HEK293 (cell line): ENCODE measurements around the gene KIAA1586.
"Not testable (repeated sequence)": the region's sequence is repeated elsewhere in the genome, so short reads cannot be mapped to it uniquely, and the experiment has no call there.

Experiments used
- CTCF ChIA-PET: fragments of 350-600 bp; formaldehyde crosslinking; extraction: SDS; loops from one replicate; lab custom pipeline; 2021; ENCODE audit warnings: antibody characterized with exemption; lab: Yijun Ruan, JAX
- POLR2A ChIA-PET: fragments of 300-600 bp; formaldehyde crosslinking; extraction: SDS; loops from one replicate; lab custom pipeline; 2020; ENCODE audit warnings: antibody characterized with exemption, inconsistent platforms; lab: Yijun Ruan, JAX
- H3K27ac ChIP-seq: fragments of 200-500 bp; sonication (Bioruptor generic); 2 replicates; pipeline ENCODE4 v1.5.1; 2014; ENCODE audit warnings: low read depth, low read length, control low read depth, inconsistent platforms; ENCODE audit errors: extremely low read depth
- H3K36me3 ChIP-seq, 2 experiments: fragments of 200-500 bp in 1 of 2; sonication (Bioruptor generic) in 1 of 2; 1 replicate in 1 of 2; 2 replicates in 1 of 2; pipeline ENCODE4 v1.5.1; 2014 to 2017; ENCODE audit warnings: inconsistent platforms in 2 of 2, low read length in 2 of 2; ENCODE audit not compliant: control insufficient read depth in 2 of 2, insufficient read depth in 1 of 2
- H3K4me1 ChIP-seq: fragments of 200-500 bp; sonication (Bioruptor generic); 2 replicates; pipeline ENCODE4 v1.5.1; 2014; ENCODE audit warnings: mild to moderate bottlenecking, low read length, inconsistent platforms; ENCODE audit not compliant: control insufficient read depth, insufficient read depth
- H3K4me3 ChIP-seq: 2 replicates; pipeline ENCODE4 v1.5.1; 2011; ENCODE audit warnings: low read depth, mild to moderate bottlenecking, control low read depth, low read length, moderate library complexity
- H3K9me3 ChIP-seq: fragments of 200-500 bp; sonication (Bioruptor generic); 2 replicates; pipeline ENCODE4 v1.5.1; 2014; ENCODE audit warnings: low read depth, low read length, inconsistent platforms; ENCODE audit not compliant: control insufficient read depth, insufficient read depth
- EGR2 ChIP-seq: fragments of 450-650 bp; formaldehyde crosslinking; IDR thresholded peaks from 2 replicates; pipeline ENCODE4 v1.5.1; 2016; ENCODE audit warnings: low read depth, missing biosample characterization, missing genetic modification characterization
- KLF1 ChIP-seq: fragments of 450-650 bp; formaldehyde crosslinking; IDR thresholded peaks from 2 replicates; pipeline ENCODE4 v1.5.1; 2016; ENCODE audit warnings: missing biosample characterization, missing genetic modification characterization
- KLF10 ChIP-seq: fragments of 450-650 bp; IDR thresholded peaks from 2 replicates; pipeline ENCODE4 v1.5.1; 2018; ENCODE audit warnings: missing biosample characterization, mild to moderate bottlenecking, missing genetic modification characterization
- SETDB1 ChIP-seq: IDR thresholded peaks from one replicate; pipeline ENCODE4 v1.6.1; 2017; ENCODE audit warnings: mild to moderate bottlenecking, low read length, moderate library complexity, mixed read lengths; ENCODE audit not compliant: insufficient read length
- SP2 ChIP-seq: fragments of 450-650 bp; formaldehyde crosslinking; IDR thresholded peaks from 2 replicates; pipeline ENCODE4 v1.5.1; 2016; ENCODE audit warnings: missing biosample characterization, missing genetic modification characterization
- SP7 ChIP-seq: fragments of 450-650 bp; formaldehyde crosslinking; IDR thresholded peaks from 2 replicates; pipeline ENCODE4 v1.5.1; 2016; ENCODE audit warnings: missing biosample characterization, missing genetic modification characterization
- YY1 ChIP-seq: fragments of 450-650 bp; formaldehyde crosslinking; IDR thresholded peaks from 2 replicates; pipeline ENCODE4 v1.5.1; 2018; ENCODE audit warnings: missing biosample characterization, missing genetic modification characterization
- ZNF2 ChIP-seq: fragments of 450-650 bp; formaldehyde crosslinking; IDR thresholded peaks from 2 replicates; pipeline ENCODE4 v1.5.1; 2016; ENCODE audit warnings: missing biosample characterization, missing genetic modification characterization
- ZNF391 ChIP-seq: fragments of 450-650 bp; formaldehyde crosslinking; IDR thresholded peaks from 2 replicates; pipeline ENCODE4 v1.5.1; 2016; ENCODE audit warnings: low read depth, missing biosample characterization, missing genetic modification characterization, borderline replicate concordance
- ZNF394 ChIP-seq: fragments of 450-650 bp; formaldehyde crosslinking; IDR thresholded peaks from 2 replicates; pipeline ENCODE4 v1.5.1; 2016; ENCODE audit warnings: missing biosample characterization, missing genetic modification characterization, mild to moderate bottlenecking, moderate library complexity, borderline replicate concordance
- ZNF530 ChIP-seq: fragments of 450-650 bp; formaldehyde crosslinking; IDR thresholded peaks from 2 replicates; pipeline ENCODE4 v1.5.1; 2016; ENCODE audit warnings: low read depth, missing biosample characterization, missing genetic modification characterization
- ZNF560 ChIP-seq: fragments of 450-650 bp; formaldehyde crosslinking; IDR thresholded peaks from 2 replicates; pipeline ENCODE4 v1.5.1; 2017; ENCODE audit warnings: missing biosample characterization, missing genetic modification characterization, borderline replicate concordance
- ZNF610 ChIP-seq: fragments of 450-650 bp; formaldehyde crosslinking; IDR thresholded peaks from 2 replicates; pipeline ENCODE4 v1.5.1; 2016; ENCODE audit warnings: missing biosample characterization, missing genetic modification characterization, borderline replicate concordance
- ZNF76 ChIP-seq: fragments of 450-650 bp; formaldehyde crosslinking; IDR thresholded peaks from 2 replicates; pipeline ENCODE4; 2016; ENCODE audit warnings: low read depth, missing biosample characterization, missing genetic modification characterization, borderline replicate concordance
- ZXDB ChIP-seq: fragments of 450-650 bp; formaldehyde crosslinking; IDR thresholded peaks from 2 replicates; pipeline ENCODE4 v1.5.1; 2016; ENCODE audit warnings: missing biosample characterization, missing genetic modification characterization
- TF ChIP-seq, protein P1 (sequence below): fragments of 450-650 bp; formaldehyde crosslinking; IDR thresholded peaks from 2 replicates; pipeline ENCODE4 v1.5.1; 2016; ENCODE audit warnings: missing biosample characterization, missing genetic modification characterization

The KIAA1586 gene

DNA sequence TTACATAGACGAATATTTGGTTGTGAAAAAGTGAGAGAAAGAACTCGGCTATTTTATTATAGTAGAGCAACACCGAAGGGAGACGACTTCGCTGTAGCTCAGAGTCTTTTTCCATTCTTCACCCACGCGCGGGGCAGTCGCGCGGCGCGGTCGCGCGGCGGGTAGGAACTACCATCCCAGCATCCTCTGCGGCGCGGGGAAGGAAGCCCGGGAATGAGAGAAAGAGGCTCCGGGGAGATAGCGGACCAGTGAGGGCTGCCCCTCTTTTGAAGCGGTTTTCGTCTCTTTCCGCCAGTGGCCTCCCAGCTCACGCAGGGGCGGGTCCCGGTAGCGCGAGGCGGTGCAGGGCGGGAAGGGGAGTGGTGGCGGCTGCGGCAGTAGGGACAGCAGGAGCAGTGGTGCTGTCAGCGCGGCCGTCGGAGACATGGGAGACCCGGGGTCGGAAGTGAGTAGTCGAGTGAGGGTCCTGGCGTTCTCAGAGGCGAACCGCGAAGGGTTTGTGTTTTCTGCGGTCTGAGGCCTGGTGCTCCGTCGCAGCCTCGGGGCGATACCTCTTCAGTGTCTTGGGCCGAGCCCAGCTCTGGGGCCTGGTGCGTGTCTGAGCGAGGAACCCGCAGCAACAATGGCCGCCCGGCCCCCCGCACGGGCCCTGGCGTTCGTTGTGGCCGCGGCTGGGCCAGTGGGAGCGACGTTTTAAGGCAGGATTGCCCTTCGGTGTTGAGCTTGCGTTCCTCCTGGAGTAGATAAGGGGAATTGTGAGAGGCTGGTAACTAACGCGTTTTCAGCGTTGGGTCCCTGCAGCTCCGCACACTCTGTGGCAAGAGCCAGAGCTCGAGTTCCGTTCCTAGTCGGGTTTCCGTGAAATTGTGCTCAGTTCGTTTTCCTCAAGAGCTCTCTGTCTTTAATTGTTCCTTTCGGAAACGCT, at the start of gene KIAA1586 (continued):
- peak; percentile 64; the same call in 1 of the 2 replicates for TF ChIP-seq ZNF2 (tag by site-specific recombination)
- TF ChIP-seq, protein P1, sequence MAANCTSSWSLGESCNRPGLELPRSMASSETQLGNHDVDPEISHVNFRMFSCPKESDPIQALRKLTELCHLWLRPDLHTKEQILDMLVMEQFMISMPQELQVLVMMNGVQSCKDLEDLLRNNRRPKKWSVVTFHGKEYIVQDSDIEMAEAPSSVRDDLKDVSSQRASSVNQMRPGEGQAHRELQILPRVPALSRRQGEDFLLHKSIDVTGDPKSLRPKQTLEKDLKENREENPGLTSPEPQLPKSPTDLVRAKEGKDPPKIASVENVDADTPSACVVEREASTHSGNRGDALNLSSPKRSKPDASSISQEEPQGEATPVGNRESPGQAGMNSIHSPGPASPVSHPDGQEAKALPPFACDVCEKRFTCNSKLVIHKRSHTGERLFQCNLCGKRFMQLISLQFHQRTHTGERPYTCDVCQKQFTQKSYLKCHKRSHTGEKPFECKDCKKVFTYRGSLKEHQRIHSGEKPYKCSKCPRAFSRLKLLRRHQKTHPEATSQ (tag by site-specific recombination): peak; percentile 63; the same call in 1 of the 2 replicates
- peak; percentile 95 for TF ChIP-seq SP2 (tag by site-specific recombination)
- peak; percentile 97 for TF ChIP-seq ZNF76 (tag by site-specific recombination)
- TF ChIP-seq ZNF610 (tag by site-specific recombination): peak; percentile 68; the same call in 1 of the 2 replicates
- 0 out of 2 replicates have a peak, but pooled peaks have one; percentile 26 for TF ChIP-seq YY1 (tag by site-specific recombination)
- peak; percentile 59; the same call in 1 of the 2 replicates for TF ChIP-seq KLF10 (tag by site-specific recombination)
- TF ChIP-seq KLF1 (tag by site-specific recombination): peak; percentile 89
- TF ChIP-seq EGR2 (tag by site-specific recombination): peak; percentile 45
- peak; percentile 96 for TF ChIP-seq ZXDB
- peak; percentile 75; the same call in 1 of the 2 replicates for TF ChIP-seq ZNF394
- TF ChIP-seq SP7 (tag by site-specific recombination): peak; percentile 77

DNA sequence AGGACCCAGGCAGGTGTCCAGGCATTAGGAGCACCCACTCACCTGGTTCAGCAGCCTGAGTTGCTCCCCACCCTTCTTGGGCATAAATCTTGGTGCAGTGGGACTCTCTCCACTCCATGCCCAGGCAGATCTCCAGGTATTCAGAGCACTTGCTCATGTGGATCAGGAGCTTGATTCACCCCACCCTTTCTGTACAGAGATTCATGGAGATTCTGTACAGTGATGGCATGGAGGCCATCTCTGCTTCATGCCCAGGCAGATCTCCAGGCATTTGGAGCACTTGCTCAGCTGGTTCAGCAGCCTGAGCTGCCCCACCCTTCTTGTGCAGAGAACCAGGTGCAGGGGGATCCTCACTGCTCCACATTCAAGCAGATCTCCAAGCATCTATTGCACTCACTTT, 47.4 kb upstream of the KIAA1586 start:
- Histone ChIP-seq H3K36me3 (no peaks in the 10 kb centered on the region), H3K27ac (no peak overlapping the region)
- no peak for TF ChIP-seq ZNF391 (tag by site-specific recombination)
- no peak for TF ChIP-seq ZNF530 (tag by site-specific recombination)
- no peak for TF ChIP-seq SETDB1
- TF ChIP-seq, all 188 proteins: peak for 0
- no peaks in the 10 kb centered on the region for H3K9me3 ChIP-seq
- CTCF ChIA-PET: no interaction called here
- no peak overlapping the region for H3K4me3 ChIP-seq
- H3K4me1 ChIP-seq: no peaks in the 10 kb centered on the region
- POLR2A ChIA-PET: no interaction called here

DNA sequence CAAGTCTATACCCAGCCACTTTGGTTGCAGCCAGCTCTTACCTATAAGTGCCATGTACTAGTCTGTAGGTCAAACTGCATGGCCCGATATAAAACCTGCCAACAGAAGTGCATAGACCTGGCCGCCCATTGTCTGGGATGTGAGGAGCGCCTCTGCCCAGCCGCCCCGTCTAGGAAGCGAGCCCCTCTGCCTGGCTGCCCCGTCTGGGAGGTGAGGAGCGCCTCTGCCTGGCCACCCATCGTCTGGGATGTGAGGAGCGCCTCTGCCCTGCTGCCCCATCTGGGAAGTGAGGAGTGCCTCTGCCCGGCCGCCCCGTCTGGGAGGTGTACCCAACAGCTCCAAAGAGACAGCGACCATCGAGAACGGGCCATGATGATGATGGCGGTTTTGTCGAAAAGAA, 46.7 kb upstream of the KIAA1586 start:
- CTCF ChIA-PET, H3K4me3 ChIP-seq, H3K36me3 ChIP-seq, H3K27ac ChIP-seq, H3K9me3 ChIP-seq, H3K4me1 ChIP-seq, POLR2A ChIA-PET: not testable (repeated sequence)

DNA sequence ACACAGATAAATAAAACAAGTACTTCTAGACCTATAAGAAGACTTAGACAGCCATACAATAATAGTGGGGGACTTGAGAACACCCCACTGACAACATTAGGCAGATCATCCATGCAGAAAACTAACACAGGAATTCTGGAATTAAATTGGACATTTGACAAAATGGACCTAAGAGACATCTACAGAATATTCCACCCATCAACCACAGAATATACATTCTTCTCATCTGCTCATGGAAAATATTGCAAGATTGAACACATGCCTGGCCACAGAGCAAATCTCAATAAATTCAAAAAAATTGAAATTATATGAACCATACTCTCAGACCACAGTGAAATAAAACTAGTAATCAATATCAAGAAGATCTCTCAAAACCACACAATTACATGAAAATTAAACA, 44.3 kb upstream of the KIAA1586 start:
- H3K36me3 ChIP-seq: no peaks in the 10 kb centered on the region
- H3K4me3 ChIP-seq: no peak overlapping the region
- POLR2A ChIA-PET: no interaction called here
- no peaks in the 10 kb centered on the region for H3K9me3 ChIP-seq
- H3K27ac ChIP-seq: no peak overlapping the region
- TF ChIP-seq, protein P1 (tag by site-specific recombination): no peak
- no peak for TF ChIP-seq ZNF560
- H3K4me1 ChIP-seq: no peaks in the 10 kb centered on the region
- CTCF ChIA-PET: no interaction called here
